WTC11 (cell line): Measurements from ENCODE around the gene TMTC2. TPM values are rescaled to one million over a fixed set of nuclear protein-coding genes. Genes with fewer than 3 reads are reported as not detected.

Source experiments
- ATAC-seq: fragments of 200-7000 bp; cut with Tn5 transposase; 2 replicates; pipeline ENCODE4 v1.10.0; 2021; ENCODE audit warnings: mild to moderate bottlenecking, moderate library complexity
- CTCF ChIA-PET: fragments of 300-600 bp; sonication (Branson Sonifier 250); formaldehyde crosslinking; loops from one replicate; lab custom pipeline; 2021; ENCODE audit warnings: antibody characterized with exemption; lab: Charles Lee
- POLR2A ChIA-PET: fragments of 350-600 bp; sonication (Branson Sonifier 250); formaldehyde crosslinking; loops from one replicate; lab custom pipeline; 2021; ENCODE audit warnings: antibody characterized with exemption; lab: Charles Lee
- DNase-seq: peaks from one replicate; pipeline ENCODE4 v3.0.0; 2021; ENCODE audit warnings: low spot score
- H3K27ac Mint-ChIP-seq: 2 replicates; pipeline ENCODE4 v1.8.0; 2021; ENCODE audit warnings: mixed read lengths
- H3K27me3 Mint-ChIP-seq: 2 replicates; pipeline ENCODE4 v1.8.0; 2021; ENCODE audit warnings: low read depth, mild to moderate bottlenecking, moderate library complexity, mixed read lengths
- H3K36me3 Mint-ChIP-seq: 2 replicates; pipeline ENCODE4 v1.8.0; 2021; ENCODE audit warnings: mixed read lengths
- H3K4me1 Mint-ChIP-seq: 2 replicates; pipeline ENCODE4 v1.8.0; 2022; ENCODE audit warnings: mixed read lengths
- H3K4me3 Mint-ChIP-seq: 2 replicates; pipeline ENCODE4 v1.8.0; 2021; ENCODE audit warnings: mild to moderate bottlenecking, moderate library complexity, mixed read lengths
- H3K9me3 Mint-ChIP-seq: 2 replicates; pipeline ENCODE4 v1.8.0; 2021; ENCODE audit warnings: mixed read lengths
- ATF6 ChIP-seq: sonication (generic); formaldehyde crosslinking; IDR thresholded peaks from 2 replicates; pipeline ENCODE4 v1.8.1; 2023; ENCODE audit warnings: mild to moderate bottlenecking, missing genetic modification reagents
- CTCF ChIP-seq: fragments of 200-600 bp; IDR thresholded peaks from 2 replicates; pipeline ENCODE4 v1.8.0; 2022; ENCODE audit warnings: antibody characterized with exemption
- E2F5 ChIP-seq: sonication (generic); formaldehyde crosslinking; IDR thresholded peaks from 2 replicates; pipeline ENCODE4 v1.8.1; 2022; ENCODE audit warnings: mild to moderate bottlenecking, moderate library complexity, missing genetic modification reagents
- ETV6 ChIP-seq: sonication (generic); formaldehyde crosslinking; IDR thresholded peaks from 2 replicates; pipeline ENCODE4 v1.8.1; 2022; ENCODE audit warnings: mild to moderate bottlenecking, missing genetic modification reagents
- FOXJ3 ChIP-seq: sonication (generic); formaldehyde crosslinking; IDR thresholded peaks from 2 replicates; pipeline ENCODE4 v1.9.0; 2021; ENCODE audit warnings: missing genetic modification reagents, mild to moderate bottlenecking, borderline replicate concordance
- FOXP4 ChIP-seq: sonication (generic); formaldehyde crosslinking; IDR thresholded peaks from 2 replicates; pipeline ENCODE4 v1.8.0; 2022; ENCODE audit warnings: mild to moderate bottlenecking, missing genetic modification reagents
- IRF2 ChIP-seq: sonication (generic); formaldehyde crosslinking; IDR thresholded peaks from 2 replicates; pipeline ENCODE4 v1.8.0; 2022; ENCODE audit warnings: low read depth, missing genetic modification reagents, borderline replicate concordance
- KAT7 ChIP-seq: sonication (generic); formaldehyde crosslinking; IDR thresholded peaks from 2 replicates; pipeline ENCODE4 v1.8.1; 2023; ENCODE audit warnings: missing genetic modification reagents, mild to moderate bottlenecking, borderline replicate concordance
- NFE2L1 ChIP-seq: sonication (generic); formaldehyde crosslinking; IDR thresholded peaks from 2 replicates; pipeline ENCODE4 v1.8.1; 2023; ENCODE audit warnings: missing genetic modification reagents
- NR1H2 ChIP-seq: sonication (generic); formaldehyde crosslinking; IDR thresholded peaks from 2 replicates; pipeline ENCODE4 v1.9.0; 2021; ENCODE audit warnings: mild to moderate bottlenecking, moderate library complexity, missing genetic modification reagents
- NR2C2 ChIP-seq: sonication (generic); formaldehyde crosslinking; IDR thresholded peaks from 2 replicates; pipeline ENCODE4 v1.8.0; 2022; ENCODE audit warnings: mild to moderate bottlenecking, missing genetic modification reagents
- PRRX2 ChIP-seq: fragments of 250-450 bp; sonication (Bioruptor Pico); IDR thresholded peaks from 2 replicates; pipeline ENCODE4 v1.8.0; 2021; ENCODE audit warnings: mild to moderate bottlenecking
- SP1 ChIP-seq: sonication (generic); formaldehyde crosslinking; conservative IDR thresholded peaks from 2 replicates; pipeline ENCODE4 v1.8.1; 2022; ENCODE audit warnings: missing genetic modification reagents
- TCF7 ChIP-seq: sonication (generic); formaldehyde crosslinking; IDR thresholded peaks from 2 replicates; pipeline ENCODE4 v1.8.0; 2022; ENCODE audit warnings: mild to moderate bottlenecking, low read depth, missing genetic modification reagents, moderate library complexity
- USF2 ChIP-seq: sonication (generic); formaldehyde crosslinking; IDR thresholded peaks from 2 replicates; pipeline ENCODE4 v1.8.1; 2023; ENCODE audit warnings: mild to moderate bottlenecking, missing genetic modification reagents, moderate library complexity
- ZBTB43 ChIP-seq: sonication (generic); formaldehyde crosslinking; IDR thresholded peaks from 2 replicates; pipeline ENCODE4 v1.8.1; 2023; ENCODE audit warnings: mild to moderate bottlenecking, missing genetic modification reagents
- ZNF281 ChIP-seq: sonication (generic); formaldehyde crosslinking; IDR thresholded peaks from 2 replicates; pipeline ENCODE4 v1.8.0; 2023; ENCODE audit warnings: mild to moderate bottlenecking, missing genetic modification reagents
- ZSCAN18 ChIP-seq: fragments of 250-450 bp; sonication (Bioruptor Pico); IDR thresholded peaks from 2 replicates; pipeline ENCODE4 v2.1.2; 2022; ENCODE audit warnings: mild to moderate bottlenecking, moderate library complexity
- total RNA-seq: library from RNA; stranded (reverse); gene quantifications from 3 replicates; pipeline ENCODE4 v1.2.3, GENCODE V29; 2021

Gene TMTC2
- total RNA-seq, 1 experiment from 2014 or later = 6.4 TPM

- no peak for TF ChIP-seq ZSCAN18 (CRISPR knock-in tag)
- TF ChIP-seq NR1H2 (CRISPR knock-in tag) = no peak
- no peak for TF ChIP-seq IRF2 (CRISPR knock-in tag)
- no peak for TF ChIP-seq PRRX2 (CRISPR knock-in tag)
- TF ChIP-seq ATF6 (CRISPR knock-in tag) = no peak
- no peak for TF ChIP-seq TCF7
- no peak for TF ChIP-seq ZNF281 (CRISPR knock-in tag)
- no peak for TF ChIP-seq FOXJ3 (CRISPR knock-in tag)
- TF ChIP-seq CTCF = no peak
- TF ChIP-seq E2F5 (CRISPR knock-in tag) = no peak
- TF ChIP-seq KAT7 (CRISPR knock-in tag) = no peak
- TF ChIP-seq FOXP4 (CRISPR knock-in tag) = no peak
- no peak for TF ChIP-seq ZBTB43 (CRISPR knock-in tag)
- no peak for TF ChIP-seq NR2C2 (CRISPR knock-in tag)
- TF ChIP-seq USF2 = no peak
- no peak for TF ChIP-seq SP1 (CRISPR knock-in tag)
- TF ChIP-seq NFE2L1 (CRISPR knock-in tag) = no peak
- no peak for TF ChIP-seq ETV6 (CRISPR knock-in tag)
- Mint-ChIP-seq H3K27ac (no peak overlapping the region), H3K36me3 (no peaks in the 10 kb centered on the region), H3K4me3 (no peak overlapping the region), H3K9me3 (no peaks in the 10 kb centered on the region), H3K4me1 (peaks cover 3% of the 10 kb centered on the region; the same call in 1 of the 2 replicates), H3K27me3 (no peaks in the 10 kb centered on the region)
- POLR2A ChIA-PET = no interaction called here
- CTCF ChIA-PET = no interaction called here
- DNase-seq (no peak), ATAC-seq (no peak)
Observed at GRCh38 chr12:82973592-82973991, 286.9 kb downstream of the TMTC2 start.
